Measurements from ENCODE around the gene IQCE. TPM values are rescaled to one million over a fixed set of nuclear protein-coding genes. Genes with fewer than 3 reads are reported as not detected.

IQCE gene
- total and polyA plus RNA-seq, 2 donors from 2014 or later = 6.1 to 27.8 TPM

- H3K27me3 ChIP-seq (ENCODE audit: control insufficient read depth, insufficient read depth, low read length) = no peaks in the 10 kb centered on the region
- H3K4me3 ChIP-seq (ENCODE audit: low read length in 3 of 3) = no peak overlapping the region
- H3K4me1 ChIP-seq (ENCODE audit: control insufficient read depth in 2 of 3, insufficient read depth in 2 of 3, low read depth in 1 of 3, low read length in 3 of 3) = peaks cover 0 to 31% (median 0%) of the 10 kb centered on the region in 3 donors
- no peaks in the 10 kb centered on the region for H3K9me3 ChIP-seq (ENCODE audit: control insufficient read depth in 2 of 3, insufficient read depth in 1 of 3, low read length in 3 of 3)
- no peaks in the 10 kb centered on the region for H3K36me3 ChIP-seq (ENCODE audit: control insufficient read depth in 2 of 3, insufficient read depth in 3 of 3, low read length in 3 of 3)
- no peak overlapping the region for H3K9ac ChIP-seq (ENCODE audit: low read length in 3 of 3)
- DNase-seq (no peak), FAIRE-seq (no peak)
- intact Hi-C loops (cut with DNase I) = no loop called here
- no peak for TF ChIP-seq CTCF (IDR thresholded peaks at IDR 0.05; ENCODE audit: borderline replicate concordance, extremely low read depth, insufficient read depth)
- no peak overlapping the region for H3K27ac ChIP-seq (ENCODE audit: low read depth in 2 of 2, low read length in 2 of 2)
Measured at GRCh38 chr7:2515424-2516193, 43.2 kb upstream of the IQCE start.

- FAIRE-seq = no peak
- intact Hi-C loops (cut with DNase I) = no loop called here
Measured at GRCh38 chr7:2516194-2516555, 42.6 kb upstream of the IQCE start.

GRCh38 chr7:2517026-2517425, 41.8 kb upstream of the IQCE start:
- intact Hi-C loops (cut with DNase I) = no loop called here
- Histone ChIP-seq H3K36me3 (ENCODE audit: control insufficient read depth in 2 of 3, insufficient read depth in 3 of 3, low read length in 3 of 3) (no peaks in the 10 kb centered on the region), H3K27ac (ENCODE audit: low read depth in 2 of 2, low read length in 2 of 2) (peak overlapping the region in 1 of 2 donors; percentile 23), H3K4me1 (ENCODE audit: control insufficient read depth in 2 of 3, insufficient read depth in 2 of 3, low read depth in 1 of 3, low read length in 3 of 3) (peaks cover 0 to 23% (median 0%) of the 10 kb centered on the region in 3 donors), H3K4me3 (ENCODE audit: low read length in 3 of 3) (no peak overlapping the region), H3K9ac (ENCODE audit: low read length in 3 of 3) (no peak overlapping the region), H3K9me3 (ENCODE audit: control insufficient read depth in 2 of 3, insufficient read depth in 1 of 3, low read length in 3 of 3) (no peaks in the 10 kb centered on the region), H3K27me3 (ENCODE audit: control insufficient read depth, insufficient read depth, low read length) (no peaks in the 10 kb centered on the region)
- TF ChIP-seq CTCF (IDR thresholded peaks at IDR 0.05; ENCODE audit: borderline replicate concordance, extremely low read depth, insufficient read depth) = no peak
- DNase-seq (peak in 1 of 5 donors; percentile 82), FAIRE-seq (no peak)

More at GRCh38 chr7:2516194-2516555, 42.6 kb upstream of the IQCE start:
- TF ChIP-seq CTCF (IDR thresholded peaks at IDR 0.05; ENCODE audit: borderline replicate concordance, extremely low read depth, insufficient read depth) = no peak
- no peaks in the 10 kb centered on the region for H3K27me3 ChIP-seq (ENCODE audit: control insufficient read depth, insufficient read depth, low read length)
- H3K27ac ChIP-seq (ENCODE audit: low read depth in 2 of 2, low read length in 2 of 2) = no peak overlapping the region
- peaks cover 0 to 27% (median 0%) of the 10 kb centered on the region in 3 donors for H3K4me1 ChIP-seq (ENCODE audit: control insufficient read depth in 2 of 3, insufficient read depth in 2 of 3, low read depth in 1 of 3, low read length in 3 of 3)
- no peak overlapping the region for H3K9ac ChIP-seq (ENCODE audit: low read length in 3 of 3)
- no peaks in the 10 kb centered on the region for H3K9me3 ChIP-seq (ENCODE audit: control insufficient read depth in 2 of 3, insufficient read depth in 1 of 3, low read length in 3 of 3)
- peak in 4 of 5 donors; percentile 67 to 85 (median 76) for DNase-seq
- H3K36me3 ChIP-seq (ENCODE audit: control insufficient read depth in 2 of 3, insufficient read depth in 3 of 3, low read length in 3 of 3) = no peaks in the 10 kb centered on the region
- H3K4me3 ChIP-seq (ENCODE audit: low read length in 3 of 3) = no peak overlapping the region

Measured in kidney (tissue), 14 donors.